GM12878 (cell line): ENCODE data around the gene SPATS2L.

Source experiments
- ESRRA ChIP-seq: IDR thresholded peaks from 2 replicates; pipeline ENCODE4 v1.6.1; 2012; ENCODE audit warnings: mild to moderate bottlenecking, low read length, improper control_type of control experiment
- HDAC2 ChIP-seq: fragments of 200-600 bp; sonication (generic); IDR thresholded peaks from 2 replicates; pipeline ENCODE4 v1.6.1; 2017
- NR2F1 ChIP-seq: fragments of 450-650 bp; conservative IDR thresholded peaks from 2 replicates; pipeline ENCODE4 v1.6.1; 2017; ENCODE audit warnings: mild to moderate bottlenecking
- RCOR1 ChIP-seq: conservative IDR thresholded peaks from 2 replicates; pipeline ENCODE4 v1.6.1; 2012; ENCODE audit warnings: low read depth, low read length, improper control_type of control experiment
- TF ChIP-seq, protein P1 (sequence below), 3 experiments: IDR thresholded peaks in 2 of 3; conservative IDR thresholded peaks in 1 of 3; 2 replicates each; pipeline ENCODE4 v1.5.1; 2011; ENCODE audit warnings: low read depth in 3 of 3, low read length in 3 of 3, mild to moderate bottlenecking in 3 of 3, control low read depth in 2 of 3, moderate library complexity in 2 of 3, inconsistent platforms in 1 of 3, mixed read lengths in 1 of 3; ENCODE audit not compliant: control insufficient read depth in 2 of 3, insufficient read depth in 1 of 3; ENCODE audit errors: extremely low read depth in 1 of 3

DNA sequence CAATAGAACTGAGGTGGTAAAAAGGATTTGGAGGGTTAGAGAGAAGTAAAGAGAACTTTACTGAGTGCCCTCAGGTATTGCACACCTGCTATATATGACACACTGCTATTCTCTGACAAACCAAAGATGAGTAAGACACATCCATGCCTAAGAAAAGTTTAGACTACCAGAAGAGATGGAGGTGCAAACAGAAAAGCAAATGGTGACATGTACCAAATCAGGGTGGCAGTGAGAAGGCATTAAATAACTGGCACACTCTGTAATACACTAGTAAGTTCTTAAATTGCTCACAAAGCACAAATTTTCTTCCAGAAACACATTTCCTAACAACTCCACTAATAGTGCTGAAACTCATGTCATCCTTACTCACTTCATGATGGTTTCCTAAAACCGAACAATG is 114.8 kb downstream of the SPATS2L start:
- TF ChIP-seq, protein P1, sequence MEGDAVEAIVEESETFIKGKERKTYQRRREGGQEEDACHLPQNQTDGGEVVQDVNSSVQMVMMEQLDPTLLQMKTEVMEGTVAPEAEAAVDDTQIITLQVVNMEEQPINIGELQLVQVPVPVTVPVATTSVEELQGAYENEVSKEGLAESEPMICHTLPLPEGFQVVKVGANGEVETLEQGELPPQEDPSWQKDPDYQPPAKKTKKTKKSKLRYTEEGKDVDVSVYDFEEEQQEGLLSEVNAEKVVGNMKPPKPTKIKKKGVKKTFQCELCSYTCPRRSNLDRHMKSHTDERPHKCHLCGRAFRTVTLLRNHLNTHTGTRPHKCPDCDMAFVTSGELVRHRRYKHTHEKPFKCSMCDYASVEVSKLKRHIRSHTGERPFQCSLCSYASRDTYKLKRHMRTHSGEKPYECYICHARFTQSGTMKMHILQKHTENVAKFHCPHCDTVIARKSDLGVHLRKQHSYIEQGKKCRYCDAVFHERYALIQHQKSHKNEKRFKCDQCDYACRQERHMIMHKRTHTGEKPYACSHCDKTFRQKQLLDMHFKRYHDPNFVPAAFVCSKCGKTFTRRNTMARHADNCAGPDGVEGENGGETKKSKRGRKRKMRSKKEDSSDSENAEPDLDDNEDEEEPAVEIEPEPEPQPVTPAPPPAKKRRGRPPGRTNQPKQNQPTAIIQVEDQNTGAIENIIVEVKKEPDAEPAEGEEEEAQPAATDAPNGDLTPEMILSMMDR (IDR thresholded peaks at IDR 0.05 in 2 of 3, conservative IDR thresholded peaks at IDR 0.05 in 1 of 3; ENCODE audit: control insufficient read depth in 2 of 3, extremely low read depth in 1 of 3, insufficient read depth in 1 of 3, low read depth in 3 of 3, low read length in 3 of 3), result no peak
- TF ChIP-seq NR2F1 (no peak), ESRRA (no peak), HDAC2 (no peak), RCOR1 (no peak)
